Measurements from ENCODE around the gene RPAP2.

RPAP2 gene

DNA sequence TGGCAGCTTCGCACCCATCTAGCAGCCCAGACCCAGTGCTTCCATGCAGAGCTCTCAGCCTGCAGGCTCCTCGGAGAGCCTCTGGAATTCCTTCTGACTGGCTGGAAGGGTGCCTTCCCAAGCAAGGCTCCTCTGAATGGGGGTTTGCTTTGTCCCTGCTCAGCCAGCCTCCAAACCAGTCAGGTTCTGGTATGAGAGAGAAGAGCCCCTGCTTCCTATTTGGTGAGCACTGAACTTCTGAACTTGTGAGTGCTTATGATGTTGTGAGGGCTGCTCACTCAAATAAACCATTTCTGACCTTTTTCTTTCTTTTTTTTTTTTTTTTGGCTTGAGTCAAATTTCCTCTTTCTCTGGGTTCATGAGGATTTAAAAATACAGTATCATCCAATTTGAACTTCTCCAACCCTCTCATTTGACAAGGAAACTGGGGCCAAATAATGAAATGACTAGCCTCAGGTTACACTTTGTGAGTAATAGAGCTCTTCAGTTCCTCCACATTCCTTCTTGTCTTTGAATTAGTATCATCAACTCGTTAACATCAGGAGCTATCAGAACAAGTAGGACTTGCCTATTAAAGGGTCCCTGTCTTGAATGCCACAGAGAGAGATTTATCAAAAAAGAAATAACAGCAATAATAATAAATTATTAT lies 148.3 kb downstream of the RPAP2 start:
- no peak for DNase-seq (ENCODE audit: low read depth)

DNA sequence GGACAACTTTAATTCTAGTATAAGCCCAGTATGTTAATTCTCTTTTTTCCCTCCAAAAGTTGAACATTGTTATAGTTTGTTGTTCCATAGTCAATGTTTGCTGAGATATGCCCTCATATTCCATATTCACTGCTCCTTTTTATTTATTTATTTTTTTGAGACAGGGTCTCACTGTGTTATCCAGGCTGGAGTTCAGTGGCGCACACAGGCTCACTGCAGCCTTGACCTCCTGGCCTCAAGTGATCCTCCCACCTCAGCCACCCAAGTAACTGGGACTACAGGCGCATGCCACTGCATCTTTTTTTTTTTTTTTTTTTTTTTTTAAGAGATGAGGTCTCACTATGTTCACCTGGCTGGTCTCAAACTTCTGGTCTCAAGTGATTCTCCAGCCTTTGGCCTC lies 149.1 kb downstream of the RPAP2 start:
- DNase-seq (ENCODE audit: low read depth) = no peak

Data from stimulated activated CD8-positive, alpha-beta memory T cell treated with anti-CD3 and anti-CD28 coated beads, Interleukin-12 subunit alpha, Interleukin-12 subunit beta, amount 100 ng/mL, for 4 hours (primary cell).